ENCODE results near the gene CD177.
"Not testable (repeated sequence)": the region's sequence is repeated elsewhere in the genome, so short reads cannot be mapped to it uniquely, and the experiment has no call there.

- TF ChIP-seq CTCF (IDR thresholded peaks at IDR 0.05; ENCODE audit: low read length); EZH2 (optimal IDR thresholded peaks at IDR 0.05; ENCODE audit: low read depth, low read length): not testable (repeated sequence)
Observed at GRCh38 chr19:43391552-43391935, 38.1 kb downstream of the CD177 start.

All from MM.1S (cell line).